ENCODE results near the gene TRIM26. TPM values are rescaled to one million over a fixed set of nuclear protein-coding genes. Genes with fewer than 3 reads are reported as not detected.

The TRIM26 gene
- total RNA-seq, 1 experiment from 2014 or later, result 44.8 TPM

- DNase-seq (ENCODE audit: low read depth, low spot score), result no peak
- no peak for ATAC-seq
- Histone ChIP-seq H3K36me3 (ENCODE audit: control insufficient read depth, insufficient read depth, low read length) (peaks cover 14% of the 10 kb centered on the region; the same call in 1 of the 2 replicates), H3K4me3 (ENCODE audit: low read depth in 2 of 2, low read length in 2 of 2) (no peak overlapping the region), H3K4me1 (ENCODE audit: control insufficient read depth, insufficient read depth, low read length) (no peaks in the 10 kb centered on the region), H3K27me3 (ENCODE audit: control insufficient read depth, insufficient read depth, low read length) (no peaks in the 10 kb centered on the region), H3K9me3 (ENCODE audit: control insufficient read depth, insufficient read depth, low read depth, low read length) (no peaks in the 10 kb centered on the region), H3K27ac (ENCODE audit: low read length) (no peak overlapping the region)
- in situ Hi-C loops (cut with HindIII; ENCODE audit: low pct_unique_long_range_greater_than_20kb, low sequenced_read_pairs) (no loop called here), intact Hi-C loops (cut with micrococcal nuclease; ENCODE audit: unreplicated experiment) (no loop called here)
- no TSS peak for BruUV-seq (replicated peaks)
- ChIA-PET POLR2A (no interaction called here), CTCF (no interaction called here)
- TF ChIP-seq POLR2AphosphoS5 (IDR thresholded peaks at IDR 0.05; ENCODE audit: low read depth, low read length) (no peak), CTCF (IDR thresholded peaks at IDR 0.05) (no peak), TCF7L2 (IDR thresholded peaks at IDR 0.05; ENCODE audit: low read depth, low read length) (no peak)
Measured at GRCh38 chr6:30198166-30199084, 14.8 kb downstream of the TRIM26 start.

- CTCF ChIA-PET, result interaction anchor here (0.7 kb wide), 1 partner anchor 9 kb away, joined by 3 read pairs; no protein-coding TSS in a partner anchor
- POLR2A ChIA-PET, result no interaction called here
- intact Hi-C loops (cut with micrococcal nuclease; ENCODE audit: unreplicated experiment), result no loop called here
Measured at GRCh38 chr6:30196376-30196775, 16.8 kb downstream of the TRIM26 start.

More at GRCh38 chr6:30196376-30196775, 16.8 kb downstream of the TRIM26 start:
- in situ Hi-C loops (cut with HindIII; ENCODE audit: low pct_unique_long_range_greater_than_20kb, low sequenced_read_pairs), result no loop called here
- no peak for TF ChIP-seq CTCF (IDR thresholded peaks at IDR 0.05)
- no peak for TF ChIP-seq SIN3A (IDR thresholded peaks at IDR 0.05; ENCODE audit: borderline replicate concordance, insufficient read depth, low read depth, low read length)
- no peak for TF ChIP-seq POLR2AphosphoS5 (IDR thresholded peaks at IDR 0.05; ENCODE audit: low read depth, low read length)
- TF ChIP-seq TCF7L2 (IDR thresholded peaks at IDR 0.05; ENCODE audit: low read depth, low read length), result no peak
- TF ChIP-seq REST (IDR thresholded peaks at IDR 0.05; ENCODE audit: insufficient read depth in 1 of 2, low read depth in 2 of 2, low read length in 1 of 2), result no peak
- Histone ChIP-seq H3K4me1 (ENCODE audit: control insufficient read depth, insufficient read depth, low read length) (no peaks in the 10 kb centered on the region), H3K27ac (ENCODE audit: low read length) (no peak overlapping the region), H3K4me3 (ENCODE audit: low read depth in 2 of 2, low read length in 2 of 2) (no peak overlapping the region), H3K36me3 (ENCODE audit: control insufficient read depth, insufficient read depth, low read length) (peaks cover 16% of the 10 kb centered on the region; the same call in 1 of the 2 replicates), H3K9me3 (ENCODE audit: control insufficient read depth, insufficient read depth, low read depth, low read length) (no peaks in the 10 kb centered on the region), H3K27me3 (ENCODE audit: control insufficient read depth, insufficient read depth, low read length) (no peaks in the 10 kb centered on the region)
- ATAC-seq, result no peak
- no peak for DNase-seq (ENCODE audit: low read depth, low spot score)
- no TSS peak for BruUV-seq (replicated peaks)

Data from Panc1 (cell line).